ENCODE results near the gene LRRFIP1.

LRRFIP1 gene

DNA sequence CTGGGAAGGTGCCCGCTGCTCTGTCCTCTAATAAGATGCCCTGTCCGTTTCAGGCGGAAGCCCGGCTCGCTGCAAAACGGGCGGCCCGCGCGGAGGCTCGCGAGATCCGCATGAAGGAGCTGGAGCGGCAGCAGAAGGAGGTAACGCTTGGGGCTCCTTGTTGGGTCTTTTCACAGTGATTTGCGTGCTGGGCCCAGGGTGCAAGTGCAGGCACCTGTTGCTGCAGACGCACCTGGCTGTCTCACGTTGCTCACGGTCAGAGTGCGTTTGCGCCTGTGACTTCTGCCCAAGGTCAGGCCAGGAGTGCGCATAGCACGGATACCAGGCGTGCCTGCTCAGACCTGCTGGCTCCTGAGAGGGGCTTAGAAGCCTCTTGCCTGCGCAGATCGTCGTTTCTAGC lies 81.1 kb downstream of the LRRFIP1 start:
- DNase-seq, result no peak

DNA sequence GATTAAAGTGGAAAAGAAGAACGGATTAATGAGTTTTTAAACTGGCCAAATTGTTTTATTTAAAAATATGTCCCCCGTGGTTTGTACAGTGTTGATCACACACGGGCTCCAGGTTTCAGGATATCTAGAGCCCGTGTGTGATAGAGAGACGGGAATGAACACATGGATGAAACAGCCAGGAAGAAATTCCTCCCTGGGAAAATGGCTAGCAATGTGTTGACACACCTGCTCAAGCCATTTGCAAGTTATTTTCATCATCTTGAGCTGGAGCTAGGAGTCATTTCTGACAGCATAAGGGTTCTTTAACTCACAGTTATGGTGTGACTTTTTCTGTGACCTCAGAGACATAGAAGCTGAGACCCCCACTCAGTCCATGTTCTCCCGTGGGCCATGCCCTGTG lies 81.6 kb downstream of the LRRFIP1 start:
- no peak for DNase-seq

DNA sequence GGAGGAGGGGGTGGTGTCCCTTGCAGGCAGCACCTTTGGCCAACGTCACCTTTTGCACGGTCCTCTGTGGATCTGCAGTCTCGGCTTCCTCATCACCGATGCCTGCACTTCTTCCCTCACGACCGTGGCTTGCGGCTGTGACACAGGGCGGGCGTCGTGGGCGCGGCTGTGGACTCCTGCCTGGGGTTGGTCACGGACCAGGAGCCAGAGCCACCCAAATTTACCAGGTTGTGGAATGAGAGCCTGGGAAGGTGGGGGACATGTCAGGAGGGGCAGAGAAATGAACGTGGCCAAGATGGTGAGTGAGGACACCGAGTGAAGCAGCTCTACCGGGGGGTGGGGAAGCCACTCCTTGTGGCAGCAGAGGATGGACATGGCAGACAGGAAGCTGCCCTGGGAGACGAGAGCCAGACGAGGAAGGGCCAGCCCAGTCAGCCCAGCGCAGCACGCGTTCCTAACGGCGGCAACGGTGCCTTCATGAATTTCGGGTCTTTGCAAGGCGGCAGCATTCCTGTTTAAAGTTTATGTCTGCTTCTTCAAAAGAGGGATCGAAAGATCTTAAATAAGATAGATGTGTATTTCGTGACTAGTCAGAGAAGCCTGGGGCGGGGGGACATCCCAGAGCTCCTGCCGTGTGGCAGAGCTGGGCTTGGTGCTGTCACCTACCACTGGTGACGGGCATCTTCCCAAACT lies 84.2 kb downstream of the LRRFIP1 start:
- DNase-seq, result no peak

DNA sequence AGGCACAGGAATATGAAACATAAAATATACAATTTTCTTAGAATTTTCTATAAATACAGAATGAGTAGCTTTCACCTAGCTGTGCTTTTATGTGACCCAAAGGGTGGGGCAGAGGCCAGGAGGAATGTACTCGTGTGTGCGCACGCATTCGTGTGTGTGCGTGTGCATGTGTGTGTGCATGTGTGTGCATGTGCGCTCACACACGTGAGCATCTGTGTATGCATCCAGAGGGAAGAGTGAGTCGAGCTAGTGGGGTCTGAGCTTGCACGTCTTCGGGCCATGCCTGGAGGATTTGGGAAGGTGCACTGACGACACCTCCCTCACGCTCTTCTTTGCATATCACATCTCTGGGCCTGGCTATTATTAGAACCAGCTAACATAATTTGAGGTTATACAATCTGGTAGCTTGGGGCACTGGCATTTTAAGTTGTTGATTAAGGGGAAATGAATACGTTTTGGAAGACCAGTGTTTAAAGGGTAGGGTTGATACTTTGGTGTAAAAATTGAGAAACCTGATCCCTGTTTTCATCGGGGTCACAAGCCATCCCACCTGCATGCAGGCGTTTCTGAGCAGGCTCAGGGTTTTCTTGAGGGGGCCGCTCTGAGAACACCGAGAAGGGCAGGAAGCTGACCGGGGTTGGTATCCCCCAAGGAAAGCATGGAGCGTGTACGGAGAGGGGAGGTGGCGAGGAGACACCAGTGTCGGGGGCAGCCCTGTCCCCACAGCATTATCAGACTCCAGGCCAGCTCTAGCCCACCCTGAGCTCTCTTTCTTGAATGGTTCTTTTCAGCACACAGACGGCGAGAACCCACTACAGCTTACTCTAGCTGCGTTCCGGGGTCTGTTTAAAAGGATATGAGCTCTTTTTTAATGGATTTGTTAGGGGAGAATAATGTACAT lies 85.3 kb downstream of the LRRFIP1 start:
- DNase-seq, result no peak

DNA sequence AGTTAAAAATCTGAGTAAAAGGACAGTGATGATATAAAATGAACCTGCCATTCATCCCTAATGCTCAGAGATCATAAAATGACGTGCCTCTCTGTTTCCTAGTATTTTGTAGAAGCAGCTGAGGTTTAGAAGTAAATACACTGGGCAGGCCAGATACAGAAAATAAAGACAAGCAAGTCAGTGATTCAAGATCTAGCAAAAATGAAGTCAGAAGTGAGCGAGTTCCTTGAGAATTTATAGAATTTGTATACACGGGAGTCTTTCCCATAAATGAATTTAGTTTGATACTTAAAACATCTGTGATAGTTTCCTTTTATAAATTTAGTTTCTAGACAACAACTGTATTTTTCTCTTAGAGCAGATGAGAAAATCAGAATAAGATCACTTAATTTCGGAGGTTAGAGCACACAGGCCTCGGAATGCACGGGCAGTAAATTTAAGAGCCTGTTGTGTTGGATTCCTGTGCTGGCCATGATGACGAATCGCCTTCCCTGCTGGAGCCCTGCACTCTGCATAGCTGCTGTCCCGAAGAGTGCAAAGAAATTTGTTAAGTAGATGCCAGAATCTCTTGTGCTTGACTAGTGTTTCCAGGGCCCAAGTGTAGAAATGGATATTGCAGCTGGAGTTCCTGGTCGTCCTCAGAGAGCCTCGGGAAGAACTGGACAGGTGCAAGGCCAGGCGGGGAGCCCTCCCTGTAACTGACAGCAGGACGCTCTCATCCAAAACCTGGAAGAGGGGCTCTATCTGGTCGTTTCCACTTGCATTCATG lies 87.5 kb downstream of the LRRFIP1 start:
- no peak for DNase-seq

DNA sequence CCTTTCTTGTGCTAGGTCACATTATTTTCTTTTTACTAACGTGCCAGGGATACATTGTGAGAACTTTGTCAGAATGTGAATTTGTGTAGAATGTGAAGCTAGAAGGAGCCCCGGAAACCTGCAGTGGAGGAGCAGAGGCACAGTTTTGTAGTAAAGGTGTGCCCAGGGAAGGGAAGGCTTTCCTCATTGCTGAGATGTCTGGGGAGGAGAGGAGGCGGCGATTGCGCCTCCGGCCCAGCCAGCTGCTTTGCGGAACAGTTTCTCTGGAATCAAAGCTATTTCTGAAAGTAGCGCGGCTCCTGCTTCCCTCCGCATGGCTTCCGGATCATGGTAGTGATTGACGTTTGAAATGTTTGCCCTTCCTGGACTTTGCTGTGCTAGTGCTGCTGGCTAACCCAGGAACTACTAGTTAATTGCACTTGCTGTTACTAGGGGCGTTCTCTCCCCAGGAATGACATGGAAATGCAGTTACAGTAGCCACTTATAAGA lies 88.1 kb downstream of the LRRFIP1 start:
- DNase-seq, result no peak

DNA sequence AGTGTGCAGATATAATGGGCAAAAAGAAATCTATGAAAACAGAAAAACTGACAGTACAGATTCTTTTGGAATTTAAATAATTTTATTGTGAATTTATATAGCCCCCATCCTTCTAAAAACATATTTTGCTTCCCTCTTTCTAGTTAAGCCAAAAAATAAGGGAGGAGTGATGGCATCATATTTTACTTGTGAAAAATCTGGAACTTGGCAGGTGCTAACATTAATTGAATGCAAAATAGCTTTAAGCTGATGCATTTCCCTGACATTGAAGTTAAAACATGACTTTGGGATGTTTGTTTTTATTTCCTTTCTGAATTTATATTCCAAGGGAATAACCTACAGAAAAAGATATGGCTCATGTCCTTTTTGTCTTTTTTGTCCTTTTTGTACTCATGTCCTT lies 88.6 kb downstream of the LRRFIP1 start:
- DNase-seq, result no peak

DNA sequence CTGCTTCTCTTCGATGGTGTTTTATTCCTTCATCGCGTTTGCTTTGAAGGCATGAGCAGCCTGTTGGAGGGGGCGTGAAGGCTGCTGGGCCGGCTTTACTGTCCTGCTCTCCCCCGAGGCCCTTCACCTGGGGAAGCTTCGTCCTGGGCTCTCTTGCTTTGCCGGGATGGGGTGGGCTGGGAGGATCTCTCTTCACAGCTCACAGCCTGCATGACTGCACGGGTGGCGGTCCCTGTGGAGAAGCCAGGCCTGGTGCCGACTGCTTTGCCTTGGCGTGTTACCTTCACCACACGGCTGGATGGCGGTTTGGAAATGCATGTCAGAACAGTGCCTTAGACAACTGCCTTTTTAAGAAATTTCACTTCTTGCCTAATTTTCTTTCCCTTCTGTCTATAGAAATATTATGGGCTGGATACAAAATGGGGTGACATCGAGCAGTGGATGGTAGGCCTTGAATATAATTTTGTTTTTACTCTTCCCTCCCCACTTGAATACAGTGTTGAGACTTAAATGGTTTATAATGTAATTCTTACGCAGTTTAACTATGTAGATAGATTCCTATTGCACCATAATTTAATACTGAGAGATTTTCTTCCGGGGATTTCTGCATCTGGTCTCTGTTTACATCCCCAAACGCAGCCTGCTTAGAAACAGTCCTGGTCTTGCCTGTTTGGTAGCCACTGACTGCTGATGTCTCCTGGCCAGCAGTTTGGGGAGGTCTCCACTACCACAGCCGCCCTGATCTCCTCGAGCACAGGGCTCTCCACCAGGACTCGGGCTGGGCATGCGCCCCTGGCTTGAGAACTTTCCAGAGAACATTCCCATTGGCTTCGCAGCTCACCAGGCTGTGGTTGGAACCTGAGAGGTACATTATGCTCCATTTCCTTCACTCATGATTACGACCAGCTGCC lies 90.2 kb downstream of the LRRFIP1 start:
- DNase-seq, result no peak

DNA sequence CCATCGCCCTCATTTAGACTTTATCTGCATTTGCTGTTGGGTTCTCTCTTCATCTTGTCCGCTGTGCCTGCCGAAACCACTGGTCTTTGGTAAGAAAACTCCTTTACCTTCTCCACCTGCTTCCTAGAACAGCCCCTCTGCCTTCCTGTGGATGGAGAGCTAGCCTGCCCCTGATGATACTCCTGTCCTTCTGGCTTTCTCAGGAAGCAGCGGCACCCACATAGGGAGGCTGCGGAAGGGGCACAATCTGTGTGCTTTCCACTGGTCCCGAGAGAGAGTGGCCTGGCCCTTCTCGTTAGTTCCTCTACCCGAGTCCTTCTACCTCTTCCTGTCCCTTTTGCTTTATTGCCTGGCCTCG lies 90.9 kb downstream of the LRRFIP1 start:
- no peak for DNase-seq

DNA sequence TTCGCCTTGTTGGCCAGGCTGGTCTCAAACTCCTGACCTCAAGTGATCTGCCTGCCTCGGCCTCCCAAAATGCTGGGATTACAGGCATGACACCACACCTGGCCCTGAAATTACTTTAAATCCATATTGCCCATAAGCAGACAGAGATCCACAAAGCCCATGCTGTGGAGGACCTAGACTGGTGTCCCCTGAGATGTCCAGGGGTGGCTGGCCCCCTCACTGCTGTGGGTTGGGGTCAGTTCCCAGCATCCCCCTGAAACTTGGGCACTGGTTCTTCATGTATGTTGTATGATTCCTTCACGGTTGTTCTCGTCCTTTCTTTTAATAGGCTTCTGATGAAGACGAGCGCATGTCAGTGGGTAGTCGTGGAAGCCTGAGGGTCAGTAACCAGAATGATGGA lies 93.1 kb downstream of the LRRFIP1 start:
- no peak for DNase-seq

DNA sequence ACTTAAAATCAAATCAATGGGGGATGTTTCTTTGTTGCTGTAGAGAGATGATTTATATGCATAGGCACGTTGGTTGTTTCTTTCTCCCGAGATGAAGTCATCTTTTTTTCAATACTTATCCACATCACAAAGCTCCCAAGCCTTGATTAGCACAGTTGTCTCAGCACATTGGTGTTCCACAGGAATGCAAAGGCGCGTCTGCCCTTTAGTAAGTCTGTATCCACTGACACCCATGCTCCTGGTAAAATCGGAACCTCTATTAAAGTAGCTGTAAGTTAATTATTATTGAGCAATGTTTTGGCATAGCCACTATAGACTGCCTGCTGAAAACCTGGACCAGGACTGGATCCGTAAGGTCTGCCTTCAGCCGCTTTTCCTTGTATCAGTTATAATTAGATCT lies 93.6 kb downstream of the LRRFIP1 start:
- DNase-seq, result no peak

DNA sequence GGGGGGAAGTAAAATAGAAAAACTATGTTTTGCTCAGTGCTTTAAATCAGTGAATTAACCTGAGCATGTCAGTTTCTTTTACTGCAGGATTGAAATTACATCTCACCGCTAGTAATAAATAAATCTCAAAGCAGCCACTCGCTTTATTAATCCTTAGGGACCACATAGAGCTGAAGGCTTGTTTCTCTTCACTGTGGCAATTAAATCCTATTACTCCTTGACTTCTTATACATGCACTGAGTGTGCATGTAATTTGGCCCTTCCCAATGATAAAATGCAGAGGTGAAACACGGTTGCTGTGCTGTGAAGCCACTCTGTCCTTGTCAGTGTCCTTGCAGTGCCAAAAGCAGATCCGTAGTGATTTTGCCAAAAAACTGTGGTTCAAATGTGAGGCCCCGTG lies 94.1 kb downstream of the LRRFIP1 start:
- DNase-seq, result no peak

DNA sequence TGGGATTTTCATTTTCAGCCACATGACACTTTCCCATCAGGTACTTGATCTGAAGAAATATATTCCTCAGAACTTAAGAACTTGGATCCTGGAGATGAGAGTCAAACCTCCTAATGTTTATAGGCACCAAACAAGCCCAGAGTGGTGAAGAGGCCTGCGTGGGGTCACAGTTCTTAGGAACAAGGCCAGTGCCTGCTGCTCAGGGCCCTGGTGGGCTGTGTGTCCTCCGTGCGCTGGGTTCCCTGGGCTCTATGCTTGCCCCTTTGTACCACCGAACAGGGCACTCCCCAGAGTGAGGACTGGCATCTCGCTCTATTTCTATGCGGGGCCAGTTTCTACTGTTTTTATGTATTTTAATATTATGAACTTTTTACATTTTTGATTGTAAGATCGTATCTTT lies 95.2 kb downstream of the LRRFIP1 start:
- no peak for DNase-seq

DNA sequence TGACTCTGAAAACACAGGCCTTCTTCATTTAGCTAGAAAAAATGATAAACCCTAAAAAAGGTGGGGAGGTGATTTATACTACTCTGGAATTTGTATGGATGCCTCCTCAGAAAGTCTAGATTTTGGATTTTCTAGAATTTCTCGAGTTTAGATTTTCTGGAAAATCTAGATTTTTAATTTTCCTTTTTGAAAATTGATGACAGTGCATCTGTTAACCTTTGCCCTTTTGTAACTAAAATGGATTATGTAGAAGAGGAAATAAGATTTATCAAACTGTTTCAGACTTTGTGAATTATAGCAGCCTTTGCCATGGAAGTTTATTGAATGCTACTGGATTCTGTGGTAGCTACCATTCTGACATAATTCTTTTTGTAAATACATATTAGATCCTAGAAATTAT lies 95.6 kb downstream of the LRRFIP1 start:
- DNase-seq, result no peak

DNA sequence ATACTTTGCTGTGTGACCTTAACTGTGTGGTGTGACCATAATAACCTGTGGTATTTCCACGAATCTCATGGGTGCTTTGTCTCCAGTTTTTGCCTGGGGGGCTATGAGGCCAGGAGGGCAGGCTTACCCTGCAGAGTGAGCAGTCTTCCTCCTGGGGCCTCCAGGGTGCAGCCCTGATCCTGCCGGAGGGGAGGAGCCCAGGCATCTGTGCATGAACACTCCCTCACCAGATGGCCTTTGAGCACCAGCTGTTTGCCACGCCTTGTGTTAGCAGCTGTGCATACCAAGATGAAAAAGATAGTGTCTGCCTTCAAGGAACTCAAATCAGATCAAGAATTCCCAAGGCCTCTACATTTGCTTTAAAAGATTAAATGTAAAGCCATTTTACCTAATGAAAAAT lies 96.2 kb downstream of the LRRFIP1 start:
- peak; percentile 50 for DNase-seq

DNA sequence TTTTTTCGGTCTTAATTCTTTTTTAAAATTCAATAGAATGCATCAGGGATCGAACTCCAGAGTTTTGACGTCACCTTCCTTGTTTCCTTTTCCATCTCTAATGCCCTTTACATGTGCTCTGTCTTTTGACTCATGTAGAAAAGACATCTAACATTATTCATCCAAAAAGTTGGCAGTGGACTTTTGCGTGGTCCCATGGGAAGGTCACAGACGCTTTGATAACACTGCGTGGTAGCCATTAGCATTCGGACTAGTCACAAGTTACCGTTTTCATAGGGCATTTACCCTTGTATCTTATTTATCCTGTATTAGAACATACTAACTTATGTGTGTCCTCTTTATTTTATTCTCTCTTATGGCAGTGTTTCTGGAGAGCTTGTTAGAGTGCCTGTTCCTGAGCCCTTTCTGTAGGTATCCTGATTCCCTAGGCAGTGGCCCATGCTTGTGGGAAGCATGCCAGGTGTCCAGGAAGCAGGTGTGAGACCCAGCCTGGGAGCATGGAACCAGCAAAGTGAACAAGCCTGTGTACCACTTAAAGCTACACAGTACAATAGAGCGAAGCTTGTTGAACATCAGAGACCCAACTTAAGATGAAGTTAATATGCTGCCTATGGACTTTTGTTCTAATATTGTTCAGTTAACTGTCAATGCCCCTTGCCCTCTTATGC lies 97.6 kb downstream of the LRRFIP1 start:
- DNase-seq, result no peak

DNA sequence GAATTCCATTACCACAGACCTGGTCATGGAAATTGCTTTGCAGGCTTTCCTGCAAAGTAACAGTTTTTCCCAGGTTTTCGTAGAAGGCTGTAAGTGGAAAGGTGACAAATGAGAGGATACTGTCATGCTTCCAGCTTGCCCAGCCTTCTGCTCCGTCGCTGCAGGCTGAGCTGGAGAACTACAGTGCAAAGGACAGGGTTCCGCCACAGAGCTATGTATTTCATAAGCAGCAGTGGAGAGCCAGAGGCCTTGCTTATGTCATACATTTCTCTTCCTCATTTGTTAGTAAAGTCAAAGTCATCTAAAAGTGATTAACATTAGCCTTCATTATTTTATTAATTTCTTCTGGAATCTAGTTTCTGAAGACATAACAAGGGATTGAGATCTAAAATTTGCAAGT lies 98.3 kb downstream of the LRRFIP1 start:
- DNase-seq, result peak; percentile 43

DNA sequence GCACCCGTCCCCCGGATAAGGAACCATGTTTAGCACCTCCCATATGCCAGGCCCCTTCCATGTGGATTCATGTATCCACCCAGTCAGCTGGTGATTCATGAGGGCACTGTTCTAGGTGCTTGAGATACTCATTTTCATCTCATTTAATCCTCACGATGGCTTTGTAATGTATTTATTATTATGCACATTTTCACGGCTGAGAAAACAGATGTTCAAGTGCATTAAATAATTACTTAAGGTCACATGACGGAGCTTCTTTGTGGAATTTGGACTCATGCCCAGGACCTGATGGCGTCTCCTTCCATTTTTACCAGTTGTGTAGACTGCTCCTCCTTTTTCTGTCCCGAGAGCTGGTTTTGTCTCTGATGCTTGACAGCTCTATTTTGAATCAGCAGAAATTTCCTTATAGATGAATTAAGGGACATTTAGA lies 99.0 kb downstream of the LRRFIP1 start:
- peak; percentile 98 for DNase-seq

DNA sequence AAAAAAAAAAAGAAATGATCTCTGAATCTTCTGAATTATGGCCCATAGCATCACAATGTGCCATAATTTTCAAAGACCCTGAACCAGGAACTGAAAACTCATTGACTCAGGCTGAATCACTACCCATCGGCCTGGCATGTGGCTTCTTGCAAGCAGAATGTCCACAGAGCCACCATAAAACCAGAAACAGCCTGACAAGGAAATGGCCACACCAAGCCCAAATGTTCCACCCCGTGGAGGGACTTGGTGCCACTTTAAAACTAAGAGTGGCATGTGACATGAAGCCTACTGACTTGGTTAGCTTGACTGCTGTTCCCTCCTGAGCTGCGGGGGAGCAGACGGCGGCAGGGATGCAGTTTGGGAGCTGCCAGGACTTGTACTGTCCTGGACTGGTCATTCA lies 100.0 kb downstream of the LRRFIP1 start:
- no peak for DNase-seq

DNA sequence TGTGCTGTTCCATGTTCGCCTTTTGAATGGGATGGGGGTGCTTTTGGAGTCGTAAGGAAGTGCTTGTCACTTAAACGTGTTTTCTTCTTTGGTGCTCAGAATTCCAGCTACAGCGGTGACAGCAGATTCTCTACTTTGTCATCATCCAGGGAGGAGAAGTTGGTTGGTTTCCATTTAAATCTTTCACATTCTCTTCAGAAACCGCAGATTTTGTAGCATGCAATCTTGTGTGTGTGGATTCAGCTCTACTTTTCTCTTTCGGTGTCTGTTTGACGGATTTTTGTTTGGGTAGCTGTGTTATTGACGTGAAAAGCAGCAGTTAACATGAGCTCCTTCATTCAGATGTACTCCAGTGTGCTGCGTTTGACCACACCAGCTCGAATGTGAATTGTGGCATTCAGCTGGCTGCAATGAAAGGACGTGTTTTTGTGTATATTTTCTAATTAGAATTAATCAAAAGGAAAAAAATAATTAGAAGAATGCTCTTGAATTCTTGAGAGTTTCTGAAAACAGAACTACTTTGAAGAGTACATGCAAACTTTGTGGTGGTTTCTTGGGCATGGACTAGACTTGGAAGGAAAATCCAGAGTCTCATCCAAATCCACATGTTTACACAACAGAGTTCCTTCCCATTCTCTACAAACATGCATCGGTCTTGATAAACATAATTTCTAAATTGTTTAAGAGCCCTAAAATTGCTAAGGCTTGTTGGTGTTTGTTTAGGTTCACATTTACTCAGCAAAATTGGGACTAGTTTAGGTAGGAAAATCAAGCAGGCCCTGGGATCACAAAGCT lies 102.5 kb downstream of the LRRFIP1 start:
- no peak for DNase-seq

DNA sequence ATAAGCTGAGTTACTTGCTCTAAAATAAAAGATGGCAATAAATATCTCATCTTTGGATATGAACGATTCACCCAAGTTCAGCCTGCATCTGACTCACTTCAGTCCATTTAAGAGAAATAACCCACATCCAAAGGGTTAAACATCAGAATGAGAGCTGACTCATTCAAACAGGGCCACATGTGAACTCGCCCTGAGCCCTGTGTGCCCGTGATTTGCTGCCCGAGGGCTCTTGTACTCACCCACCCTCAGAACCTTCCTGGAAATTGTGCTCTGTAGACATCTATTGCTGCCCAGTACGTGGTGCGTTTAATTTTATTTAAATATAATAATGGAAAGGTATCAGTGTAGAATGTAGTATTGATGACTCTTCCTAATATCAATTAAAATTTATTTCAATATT lies 104.3 kb downstream of the LRRFIP1 start:
- no peak for DNase-seq
